Forelimb muscle (tissue), 1 donor: ENCODE measurements around the gene OR6V1. TPM values are rescaled to one million over a fixed set of nuclear protein-coding genes. Genes with fewer than 3 reads are reported as not detected.
A peak's percentile ranks its signal among the peaks of the same experiment; 100 is the strongest.

Experiments used
- DNase-seq: peaks from one replicate; pipeline ENCODE4 v3.0.0-alpha.2; 2013; ENCODE audit warnings: low read depth
- polyA plus RNA-seq: library from polyadenylated mRNA; unstranded; fragments of 120-200 nt; gene quantifications from one replicate; pipeline ENCODE4 v1.2.1, GENCODE V29; 2013; ENCODE audit not compliant: insufficient read length

The OR6V1 gene, protein sequence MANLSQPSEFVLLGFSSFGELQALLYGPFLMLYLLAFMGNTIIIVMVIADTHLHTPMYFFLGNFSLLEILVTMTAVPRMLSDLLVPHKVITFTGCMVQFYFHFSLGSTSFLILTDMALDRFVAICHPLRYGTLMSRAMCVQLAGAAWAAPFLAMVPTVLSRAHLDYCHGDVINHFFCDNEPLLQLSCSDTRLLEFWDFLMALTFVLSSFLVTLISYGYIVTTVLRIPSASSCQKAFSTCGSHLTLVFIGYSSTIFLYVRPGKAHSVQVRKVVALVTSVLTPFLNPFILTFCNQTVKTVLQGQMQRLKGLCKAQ
- not detected for polyA plus RNA-seq

- DNase-seq, result no peak
Measured at GRCh38 chr7:143052041-143052440, at the start of gene OR6V1. Gene OR6V1, plus strand, starts transcription at chr7:143052341. Its CDS starts 0 bp downstream, at chr7:143052341.

DNA sequence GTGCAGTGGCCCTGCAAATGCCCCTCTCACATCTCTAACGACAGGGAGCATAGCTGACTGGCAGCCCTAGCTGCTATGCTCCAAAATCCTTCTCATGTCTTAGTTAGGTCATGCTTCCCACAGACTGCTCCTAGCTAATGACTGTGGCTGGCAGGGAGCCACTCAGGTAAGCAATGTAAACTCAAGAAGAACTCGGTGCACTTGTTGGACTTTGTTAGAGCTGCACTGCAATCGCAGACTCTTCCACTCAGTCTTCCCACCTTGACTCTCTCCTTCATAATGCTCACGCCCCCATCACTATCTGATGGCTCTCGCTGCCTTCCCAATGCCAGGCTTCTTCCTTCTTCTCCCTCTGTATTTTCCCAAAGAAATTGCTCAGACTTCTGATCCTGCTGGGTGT, 49.2 kb upstream of the OR6V1 start:
- DNase-seq, result no peak

GRCh38 chr7:143003393-143004051, 48.6 kb upstream of the OR6V1 start:
- DNase-seq, result no peak

- no peak for DNase-seq
Measured at GRCh38 chr7:143005632-143006260, 46.4 kb upstream of the OR6V1 start.

GRCh38 chr7:143008007-143008901, 43.9 kb upstream of the OR6V1 start:
- DNase-seq, result peak; percentile 40

DNA sequence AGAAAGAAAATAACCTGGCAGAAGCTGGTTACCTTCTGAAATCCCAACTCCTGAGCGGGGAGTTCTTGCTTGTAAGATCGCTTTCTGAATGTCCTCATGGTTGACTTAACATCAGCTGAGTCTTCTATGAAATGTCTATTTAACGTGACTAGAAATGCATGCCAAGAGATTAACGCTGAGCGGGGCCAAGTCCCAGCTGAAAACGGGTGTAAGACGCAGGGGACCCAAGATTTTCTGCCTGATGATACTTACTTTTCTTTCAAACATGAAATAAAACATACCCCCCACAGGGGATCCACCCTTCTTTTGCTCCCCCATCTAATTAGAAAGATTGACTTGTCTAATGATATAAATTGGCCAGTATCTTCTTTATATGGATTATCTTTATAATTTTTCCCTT, 40.1 kb upstream of the OR6V1 start:
- no peak for DNase-seq

DNA sequence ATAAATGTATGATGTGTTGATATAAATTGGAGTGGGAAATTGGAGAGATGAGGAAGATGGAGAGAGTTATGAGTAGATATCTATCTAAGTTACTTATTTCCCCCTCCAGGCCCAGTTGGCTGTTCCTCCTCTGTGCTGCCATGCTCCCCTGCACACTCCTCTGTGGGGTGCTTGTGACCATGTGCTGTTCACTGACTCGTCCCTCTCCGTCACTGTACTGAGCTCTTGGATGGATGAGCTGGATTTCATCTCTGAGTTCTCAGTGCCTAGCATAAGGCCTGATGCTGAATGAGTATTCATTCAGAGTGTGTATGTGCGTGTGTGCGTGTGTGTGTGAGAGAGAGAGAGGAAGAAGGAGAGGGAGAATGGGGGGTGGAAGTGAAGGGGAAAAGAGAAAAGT, 39.7 kb upstream of the OR6V1 start:
- DNase-seq, result no peak

DNA sequence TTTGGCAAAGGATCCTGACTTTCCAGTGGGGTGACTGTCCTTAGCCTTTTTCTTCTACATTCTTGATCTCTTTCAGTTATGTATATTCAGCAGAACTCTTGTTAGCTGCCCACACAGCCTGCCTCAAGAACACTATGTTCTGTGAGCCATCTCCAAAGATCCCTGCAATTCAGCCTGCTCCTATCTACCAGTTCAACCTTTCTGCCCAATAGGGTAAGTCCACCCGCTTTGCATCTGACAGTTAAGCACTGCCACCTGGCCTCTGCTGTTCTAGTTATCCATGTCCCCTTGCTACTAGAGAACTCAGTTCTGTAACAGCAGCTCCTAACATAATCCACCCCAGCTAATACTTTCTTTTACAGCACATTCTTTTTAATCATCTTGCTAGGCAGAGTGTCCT, 38.7 kb upstream of the OR6V1 start:
- DNase-seq, result no peak

GRCh38 chr7:143013893-143014292, 38.2 kb upstream of the OR6V1 start:
- DNase-seq, result peak; percentile 41

DNA sequence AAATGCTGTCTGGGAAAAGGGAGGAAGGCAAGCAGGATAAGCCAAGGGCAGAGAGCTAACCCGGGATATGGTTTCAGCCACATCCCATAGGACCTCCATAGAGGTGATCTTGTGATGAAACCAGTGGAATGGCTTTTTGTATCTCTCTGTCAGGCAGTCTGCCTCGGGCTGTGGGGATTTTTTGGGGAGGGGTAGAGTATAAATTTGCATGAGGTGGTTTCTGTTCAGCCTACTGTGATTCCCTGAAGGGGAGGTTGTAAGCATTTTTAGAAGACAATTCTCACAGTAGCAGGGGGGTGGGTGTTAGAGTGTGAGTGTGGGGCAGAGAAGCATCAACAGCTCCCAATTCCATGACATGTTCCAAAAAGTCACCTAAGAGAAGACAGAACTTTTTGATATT, 37.1 kb upstream of the OR6V1 start:
- no peak for DNase-seq

- DNase-seq, result no peak
Measured at GRCh38 chr7:143015926-143016490, 36.1 kb upstream of the OR6V1 start.

GRCh38 chr7:143016996-143017395, 35.1 kb upstream of the OR6V1 start:
- DNase-seq, result no peak

DNA sequence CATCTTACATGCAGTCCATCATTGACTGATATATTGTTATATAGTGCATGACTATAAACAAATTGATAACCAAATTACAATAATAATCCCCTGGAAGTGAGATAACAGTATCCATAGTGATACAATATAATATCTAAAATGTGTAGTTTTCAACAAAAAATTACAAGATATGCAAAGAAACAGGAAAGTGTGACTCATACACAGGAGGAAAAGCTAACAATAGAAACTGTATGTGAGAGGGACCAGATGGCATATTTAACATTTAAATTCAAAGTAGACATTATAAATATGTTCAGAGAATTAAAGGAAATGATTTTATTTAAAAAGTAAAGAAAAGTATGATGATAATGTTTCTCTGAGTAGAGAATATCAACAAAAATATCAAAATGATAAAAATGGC, 33.2 kb upstream of the OR6V1 start:
- no peak for DNase-seq

DNA sequence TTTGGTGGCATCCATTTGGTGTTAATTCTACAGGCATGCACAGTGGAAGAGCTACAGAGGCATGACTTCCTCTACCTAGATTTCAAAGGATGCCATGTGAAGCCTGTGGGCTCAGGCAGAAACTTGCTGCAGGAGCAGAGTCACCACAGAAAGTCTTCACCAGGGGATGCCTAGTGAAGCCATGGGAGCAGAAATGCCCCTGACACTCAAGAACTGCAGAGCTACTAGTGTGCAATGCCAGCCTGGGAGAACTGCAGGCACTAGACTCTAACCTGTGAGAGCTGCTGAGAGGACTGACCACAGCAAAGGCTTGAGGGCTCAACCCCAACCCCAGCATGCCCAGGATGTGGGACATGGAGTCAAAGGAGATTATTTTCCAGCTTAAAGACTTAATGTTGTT, 29.1 kb upstream of the OR6V1 start:
- DNase-seq, result no peak

- no peak for DNase-seq
Measured at GRCh38 chr7:143025371-143025770, 26.8 kb upstream of the OR6V1 start.

GRCh38 chr7:143027032-143027431, 25.1 kb upstream of the OR6V1 start, which contains the start of gene OR9A2:
Gene OR9A2, minus strand, starts transcription at chr7:143027132. Its CDS starts 0 bp downstream, at chr7:143027132.
- DNase-seq, result no peak

DNA sequence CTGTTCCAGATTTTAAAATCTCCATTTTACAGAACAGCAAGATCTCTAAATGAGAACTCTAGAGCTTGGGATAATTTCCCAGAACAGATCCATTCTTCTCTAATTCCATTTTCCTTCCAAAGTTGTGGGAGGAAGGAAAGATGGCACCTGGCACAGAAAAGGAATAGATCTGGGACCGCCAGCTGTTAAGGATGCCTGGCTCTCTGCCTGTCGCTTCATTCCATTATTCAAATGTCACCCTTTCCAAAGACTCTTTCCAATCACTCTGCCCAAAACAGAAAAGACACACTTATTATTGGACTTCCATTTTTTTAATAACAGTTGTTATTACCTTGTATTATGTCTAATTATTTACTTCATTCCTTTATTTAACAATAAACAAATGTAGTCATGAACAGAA, 24.5 kb upstream of the OR6V1 start:
- DNase-seq, result no peak

- DNase-seq, result no peak
Measured at GRCh38 chr7:143038635-143039034, 13.5 kb upstream of the OR6V1 start.

GRCh38 chr7:143040209-143040715, 11.9 kb upstream of the OR6V1 start:
- no peak for DNase-seq

- DNase-seq, result no peak
Measured at GRCh38 chr7:143041346-143041745, 10.8 kb upstream of the OR6V1 start.

DNA sequence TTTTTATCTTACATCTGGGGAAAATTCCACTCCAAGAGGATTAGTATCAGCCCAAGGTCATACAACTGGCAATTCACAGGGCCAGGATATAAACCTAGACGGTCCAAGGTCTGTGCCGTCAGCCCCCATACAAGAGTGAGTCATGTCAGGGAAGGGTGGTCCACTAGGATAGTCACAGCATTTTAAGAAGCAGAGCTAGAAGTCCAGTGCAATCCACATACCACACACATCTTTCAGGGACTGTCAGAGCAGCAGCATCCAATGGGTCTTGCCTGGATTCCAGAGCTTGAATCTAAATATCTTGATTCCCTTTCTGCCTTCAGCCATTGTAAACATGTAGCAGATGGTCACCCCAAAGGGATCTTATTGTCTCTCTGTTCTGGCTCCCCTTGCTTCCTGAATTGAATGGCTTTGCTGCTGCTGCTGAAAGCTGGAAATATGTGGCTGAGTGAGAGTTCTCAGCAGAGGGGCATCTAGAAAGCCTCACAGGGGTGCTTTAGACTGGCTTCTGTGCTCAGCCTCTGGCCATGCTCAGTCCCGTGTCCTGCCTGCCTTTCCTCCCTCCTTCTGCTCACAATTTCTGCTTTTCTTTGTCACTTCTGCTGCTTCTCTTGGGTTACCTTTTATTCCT, 9.9 kb upstream of the OR6V1 start:
- no peak for DNase-seq
